ENCODE results near the gene CITED4. TPM values are rescaled to one million over a fixed set of nuclear protein-coding genes. Genes with fewer than 3 reads are reported as not detected.

The CITED4 gene
- polyA plus RNA-seq, 1 donor from 2014 or later = 2.6 TPM

Other genes starting within 250 kb of the CITED4 start
- gene RIMS3, start 196.7 kb downstream of the CITED4 start, polyA plus RNA-seq = 31.6 and 36.9 TPM in 2 replicates
- 66.0 and 78.8 TPM in 2 replicates for gene NFYC, start 170.7 kb downstream of the CITED4 start, polyA plus RNA-seq
- 0.86 TPM in 1 of 2 replicates, not detected in the other for gene KCNQ4, start 78.6 kb downstream of the CITED4 start, polyA plus RNA-seq
- 55.2 and 76.1 TPM in 2 replicates for gene CTPS1, start 117.3 kb upstream of the CITED4 start, polyA plus RNA-seq
- 0.26 and 1.8 TPM in 2 replicates for gene SLFNL1, start 159.4 kb upstream of the CITED4 start, polyA plus RNA-seq